Vagina (tissue), 2 donors: Measurements from ENCODE around the gene ZMYM2. TPM values are rescaled to one million over a fixed set of nuclear protein-coding genes. Genes with fewer than 3 reads are reported as not detected.
"Not testable (repeated sequence)": the region's sequence is repeated elsewhere in the genome, so short reads cannot be mapped to it uniquely, and the experiment has no call there.

Source experiments
- DNase-seq, 2 donors: peaks; one replicate each; pipeline ENCODE4 v3.0.0-alpha.2; 2017; ENCODE audit errors: extremely low spot score in 2 of 2
- H3K27ac ChIP-seq: fragments of 200-600 bp; sonication (generic); one replicate; pipeline ENCODE4 v1.5.1; 2019
- H3K27me3 ChIP-seq: fragments of 200-600 bp; sonication (generic); one replicate; pipeline ENCODE4 v1.5.1; 2019
- H3K36me3 ChIP-seq, 2 donors: fragments of 200-600 bp; sonication (generic); one replicate each; pipeline ENCODE4 v1.5.1; 2017 to 2019
- H3K4me1 ChIP-seq: fragments of 200-600 bp; sonication (generic); one replicate; pipeline ENCODE4 v1.5.1; 2019
- H3K4me3 ChIP-seq, 2 donors: fragments of 200-600 bp; sonication (generic); 1 replicate in 1 of 2; 2 replicates in 1 of 2; pipeline ENCODE4 v1.5.1; 2016 to 2019
- H3K9me3 ChIP-seq: fragments of 200-600 bp; sonication (generic); one replicate; pipeline ENCODE4 v1.5.1; 2019
- POLR2A ChIP-seq, 2 donors: fragments of 450-650 bp; IDR thresholded peaks; one replicate each; pipeline ENCODE4 v1.6.1; 2017; ENCODE audit warnings: antibody characterized with exemption in 2 of 2, mild to moderate bottlenecking in 2 of 2, moderate library complexity in 2 of 2
- POLR2AphosphoS5 ChIP-seq, 2 donors: sonication (generic); formaldehyde crosslinking; IDR thresholded peaks; one replicate each; pipeline ENCODE4 v1.9.0; 2017; ENCODE audit warnings: antibody characterized with exemption in 2 of 2, mild to moderate bottlenecking in 2 of 2, low read depth in 1 of 2; ENCODE audit not compliant: insufficient read depth in 1 of 2
- intact Hi-C: fragments of 100-400 bp; cut with DNase I; formaldehyde crosslinking; loops from one replicate; pipeline ENCODE4 v1.15.1; 2023
- total RNA-seq: library from RNA; depleted of rRNA; stranded (reverse); fragments of >200 nt; gene quantifications from one replicate; pipeline ENCODE4 v1.2.3, GENCODE V29; 2016
- TF ChIP-seq, protein P1 (sequence below), 3 experiments: fragments of 450-650 bp in 2 of 3; fragments of 200-600 bp in 1 of 3; sonication (generic) in 1 of 3; IDR thresholded peaks; one replicate each; pipeline ENCODE4 v1.5.1; 2017 to 2019; ENCODE audit warnings: antibody characterized with exemption in 3 of 3, mild to moderate bottlenecking in 2 of 3, moderate library complexity in 2 of 3

The ZMYM2 gene
- total RNA-seq, 1 donor from 2014 or later, result 80.8 TPM

DNA sequence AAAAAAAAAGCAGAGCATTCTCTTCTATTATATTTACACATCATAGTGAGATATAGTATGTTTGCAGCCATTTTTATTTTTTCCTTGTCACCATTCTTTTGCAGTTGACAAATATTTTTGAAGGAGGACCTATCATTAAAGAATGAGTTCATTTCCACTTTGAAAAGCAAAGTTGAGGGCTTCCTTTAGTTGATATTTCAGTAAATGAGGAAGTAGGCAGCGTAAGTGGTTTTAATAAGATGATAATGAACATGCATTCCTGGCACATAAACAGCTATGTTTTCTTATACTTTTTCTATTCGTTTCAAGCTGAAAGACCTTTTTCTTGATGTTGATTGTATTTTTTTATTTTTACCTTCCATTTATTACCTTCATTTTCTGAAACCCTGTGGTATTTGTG is 66.2 kb downstream of the ZMYM2 start:
- Histone ChIP-seq H3K4me1 (no peaks in the 10 kb centered on the region), H3K9me3 (no peaks in the 10 kb centered on the region), H3K27me3 (no peaks in the 10 kb centered on the region), H3K4me3 (no peak overlapping the region), H3K27ac (no peak overlapping the region), H3K36me3 (peaks cover 0 to 18% of the 10 kb centered on the region in 2 donors)
- no peak for DNase-seq
- intact Hi-C loops, result no loop called here
- TF ChIP-seq POLR2A (IDR thresholded peaks at IDR 0.05), result no peak
- TF ChIP-seq, protein P1, sequence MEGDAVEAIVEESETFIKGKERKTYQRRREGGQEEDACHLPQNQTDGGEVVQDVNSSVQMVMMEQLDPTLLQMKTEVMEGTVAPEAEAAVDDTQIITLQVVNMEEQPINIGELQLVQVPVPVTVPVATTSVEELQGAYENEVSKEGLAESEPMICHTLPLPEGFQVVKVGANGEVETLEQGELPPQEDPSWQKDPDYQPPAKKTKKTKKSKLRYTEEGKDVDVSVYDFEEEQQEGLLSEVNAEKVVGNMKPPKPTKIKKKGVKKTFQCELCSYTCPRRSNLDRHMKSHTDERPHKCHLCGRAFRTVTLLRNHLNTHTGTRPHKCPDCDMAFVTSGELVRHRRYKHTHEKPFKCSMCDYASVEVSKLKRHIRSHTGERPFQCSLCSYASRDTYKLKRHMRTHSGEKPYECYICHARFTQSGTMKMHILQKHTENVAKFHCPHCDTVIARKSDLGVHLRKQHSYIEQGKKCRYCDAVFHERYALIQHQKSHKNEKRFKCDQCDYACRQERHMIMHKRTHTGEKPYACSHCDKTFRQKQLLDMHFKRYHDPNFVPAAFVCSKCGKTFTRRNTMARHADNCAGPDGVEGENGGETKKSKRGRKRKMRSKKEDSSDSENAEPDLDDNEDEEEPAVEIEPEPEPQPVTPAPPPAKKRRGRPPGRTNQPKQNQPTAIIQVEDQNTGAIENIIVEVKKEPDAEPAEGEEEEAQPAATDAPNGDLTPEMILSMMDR (IDR thresholded peaks at IDR 0.05), result no peak
- TF ChIP-seq POLR2AphosphoS5 (IDR thresholded peaks at IDR 0.05; ENCODE audit: insufficient read depth in 1 of 2, low read depth in 1 of 2), result no peak

DNA sequence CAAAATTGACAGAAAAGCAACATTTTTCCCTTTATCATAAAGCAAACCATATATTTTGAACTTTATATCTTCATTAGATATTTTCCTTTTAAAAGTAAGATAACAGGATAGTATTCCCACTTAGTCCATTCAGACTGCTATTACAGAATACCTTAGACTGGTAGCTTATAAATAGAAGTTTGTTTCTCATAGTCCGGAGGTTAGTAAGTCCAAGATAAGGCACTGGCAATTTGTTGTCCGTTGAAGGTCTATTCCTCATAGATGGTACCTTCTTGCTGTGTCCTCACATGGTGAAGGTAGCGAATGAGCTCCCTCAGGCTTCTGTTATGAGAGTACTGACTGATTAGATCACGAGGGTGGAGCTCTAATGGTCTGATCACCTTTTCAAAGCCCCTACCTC is 70.4 kb downstream of the ZMYM2 start:
- H3K4me1 ChIP-seq, result no peaks in the 10 kb centered on the region
- H3K9me3 ChIP-seq, result no peaks in the 10 kb centered on the region
- H3K27ac ChIP-seq, result no peak overlapping the region
- H3K36me3 ChIP-seq, result peaks cover 0 to 42% of the 10 kb centered on the region in 2 donors
- TF ChIP-seq, protein P1 (IDR thresholded peaks at IDR 0.05), result no peak
- TF ChIP-seq POLR2A (IDR thresholded peaks at IDR 0.05) (no peak), POLR2AphosphoS5 (IDR thresholded peaks at IDR 0.05; ENCODE audit: insufficient read depth in 1 of 2, low read depth in 1 of 2) (no peak)
- no peaks in the 10 kb centered on the region for H3K27me3 ChIP-seq
- intact Hi-C loops, result no loop called here
- no peak overlapping the region for H3K4me3 ChIP-seq
- DNase-seq, result no peak

DNA sequence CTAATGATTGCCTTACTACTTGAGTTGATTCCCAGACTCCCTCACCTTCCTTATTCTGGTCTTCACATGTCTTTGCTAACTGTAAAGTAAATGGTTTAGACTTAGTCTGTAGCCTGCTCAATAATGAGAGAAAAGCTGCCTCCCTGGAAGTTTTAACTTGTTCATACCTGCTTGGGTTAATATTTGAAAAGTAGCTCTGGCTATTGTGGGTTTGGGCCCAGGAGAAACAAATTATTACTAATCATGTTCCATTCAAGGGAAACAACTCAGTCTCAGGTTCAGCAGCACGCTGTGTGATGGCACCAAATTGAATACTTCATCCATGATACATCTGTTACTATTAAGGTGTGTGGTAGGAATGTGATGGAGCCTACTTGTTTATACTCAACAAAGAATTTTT is 75.0 kb downstream of the ZMYM2 start:
- DNase-seq, result no peak
- Histone ChIP-seq H3K36me3 (peaks cover 0 to 60% of the 10 kb centered on the region in 2 donors), H3K4me3 (no peak overlapping the region), H3K9me3 (no peaks in the 10 kb centered on the region), H3K27ac (no peak overlapping the region), H3K27me3 (no peaks in the 10 kb centered on the region), H3K4me1 (no peaks in the 10 kb centered on the region)
- intact Hi-C loops, result no loop called here
- TF ChIP-seq, protein P1 (IDR thresholded peaks at IDR 0.05), result no peak
- TF ChIP-seq POLR2AphosphoS5 (IDR thresholded peaks at IDR 0.05; ENCODE audit: insufficient read depth in 1 of 2, low read depth in 1 of 2) (no peak), POLR2A (IDR thresholded peaks at IDR 0.05) (no peak)

DNA sequence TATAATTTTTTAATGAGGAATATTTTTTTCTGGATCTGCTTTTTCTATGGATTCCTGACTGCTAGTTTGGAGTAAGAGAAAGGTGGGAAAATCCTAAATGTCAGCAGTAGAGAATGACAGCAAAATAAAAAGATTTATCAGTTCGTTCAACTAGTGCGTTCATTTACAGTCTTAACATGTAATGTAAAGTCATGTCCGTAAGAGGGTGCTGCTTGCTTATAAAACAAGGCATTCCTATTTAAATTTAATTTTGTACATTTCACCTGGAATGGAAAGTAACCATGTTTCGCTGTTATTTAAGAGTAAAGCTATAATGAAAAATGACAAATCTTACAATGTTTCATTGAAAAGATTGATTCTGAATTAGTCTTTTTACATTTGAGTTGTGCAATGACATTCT is 76.6 kb downstream of the ZMYM2 start:
- H3K4me3 ChIP-seq, result no peak overlapping the region
- H3K9me3 ChIP-seq, result no peaks in the 10 kb centered on the region
- TF ChIP-seq, protein P1 (IDR thresholded peaks at IDR 0.05), result no peak
- TF ChIP-seq POLR2AphosphoS5 (IDR thresholded peaks at IDR 0.05; ENCODE audit: insufficient read depth in 1 of 2, low read depth in 1 of 2) (no peak), POLR2A (IDR thresholded peaks at IDR 0.05) (no peak)
- peaks cover 0 to 55% of the 10 kb centered on the region in 2 donors for H3K36me3 ChIP-seq
- H3K27me3 ChIP-seq, result no peaks in the 10 kb centered on the region
- no peaks in the 10 kb centered on the region for H3K4me1 ChIP-seq
- intact Hi-C loops, result no loop called here
- no peak for DNase-seq
- H3K27ac ChIP-seq, result no peak overlapping the region

DNA sequence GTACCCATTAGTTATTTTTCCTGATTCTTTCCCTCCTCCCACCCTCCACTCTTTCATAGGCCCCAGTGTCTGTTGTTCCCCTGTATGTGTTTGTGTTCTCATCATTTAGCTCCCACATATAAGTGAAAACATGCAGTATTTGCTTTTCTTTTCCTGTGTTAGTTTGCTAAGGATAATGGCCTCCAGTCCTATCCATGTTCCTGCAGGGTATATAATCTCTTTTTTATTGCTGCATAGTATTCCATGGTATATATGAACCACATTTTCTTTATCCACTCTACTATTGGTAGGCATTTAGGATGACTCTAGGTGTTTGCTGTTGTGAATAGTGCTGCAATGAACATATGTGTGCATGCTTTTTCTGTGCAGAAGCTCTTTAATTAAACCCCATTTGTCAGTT is 79.4 kb downstream of the ZMYM2 start:
- H3K27ac ChIP-seq, result no peak overlapping the region
- H3K27me3 ChIP-seq, result no peaks in the 10 kb centered on the region
- intact Hi-C loops, result no loop called here
- no peak for TF ChIP-seq POLR2AphosphoS5 (IDR thresholded peaks at IDR 0.05; ENCODE audit: insufficient read depth in 1 of 2, low read depth in 1 of 2)
- no peak for TF ChIP-seq POLR2A (IDR thresholded peaks at IDR 0.05)
- TF ChIP-seq, protein P1 (IDR thresholded peaks at IDR 0.05), result no peak
- peaks cover 0 to 44% of the 10 kb centered on the region in 2 donors for H3K36me3 ChIP-seq
- H3K4me1 ChIP-seq, result no peaks in the 10 kb centered on the region
- no peak for DNase-seq
- no peaks in the 10 kb centered on the region for H3K9me3 ChIP-seq
- H3K4me3 ChIP-seq, result no peak overlapping the region

DNA sequence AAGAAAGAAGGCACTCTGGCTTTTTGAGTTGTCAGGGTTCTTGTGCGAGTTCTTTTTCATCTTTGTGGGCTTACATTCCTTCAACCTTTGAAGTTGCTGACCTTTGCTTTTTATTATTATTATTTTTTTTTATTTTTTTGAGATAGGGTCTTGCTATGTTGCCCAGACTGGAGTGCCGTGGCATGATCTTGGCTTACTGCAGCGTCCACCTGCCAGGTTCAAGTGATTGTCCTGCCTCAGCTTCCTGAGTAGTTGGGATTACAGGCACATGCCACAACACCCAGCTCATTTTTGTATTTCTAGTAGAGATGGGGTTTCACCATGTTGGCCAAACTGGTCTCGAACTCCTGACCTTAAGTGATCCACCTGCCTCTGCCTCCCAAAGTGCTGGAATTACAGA is 84.1 kb downstream of the ZMYM2 start:
- peaks cover 0 to 27% of the 10 kb centered on the region in 2 donors for H3K36me3 ChIP-seq
- H3K27ac ChIP-seq, H3K4me3 ChIP-seq, H3K9me3 ChIP-seq, H3K27me3 ChIP-seq, DNase-seq, H3K4me1 ChIP-seq, intact Hi-C loops: not testable (repeated sequence)
